ENCODE data around the gene SEC22B.
"Not testable (repeated sequence)": the region's sequence is repeated elsewhere in the genome, so short reads cannot be mapped to it uniquely, and the experiment has no call there.

SEC22B gene

GRCh38 chr1:120145806-120146205 is 30.5 kb downstream of the SEC22B start:
- not testable (repeated sequence) for DNase-seq (ENCODE audit: low read depth in 2 of 2, low spot score in 1 of 2)

DNA sequence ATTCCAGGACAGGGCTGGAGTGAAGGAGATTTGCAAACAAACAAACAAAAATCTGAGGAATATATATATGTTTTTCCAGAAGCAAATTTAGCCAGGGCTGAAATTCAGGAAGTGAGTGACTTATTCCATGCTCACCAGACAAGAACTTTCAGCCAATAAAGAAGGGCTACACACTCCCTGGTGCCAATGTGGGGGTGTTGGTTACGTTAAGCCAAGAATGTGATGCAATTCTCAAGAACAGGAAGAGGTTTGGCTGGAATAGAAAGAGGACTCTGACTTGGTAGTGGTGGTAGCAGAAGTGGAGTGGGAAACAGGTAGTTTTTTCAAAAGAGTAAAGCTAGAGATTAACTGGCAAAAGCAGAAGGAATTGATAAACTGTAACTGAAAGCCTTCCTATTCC is 31.7 kb downstream of the SEC22B start:
- not testable (repeated sequence) for DNase-seq (ENCODE audit: low read depth in 2 of 2, low spot score in 1 of 2)

DNA sequence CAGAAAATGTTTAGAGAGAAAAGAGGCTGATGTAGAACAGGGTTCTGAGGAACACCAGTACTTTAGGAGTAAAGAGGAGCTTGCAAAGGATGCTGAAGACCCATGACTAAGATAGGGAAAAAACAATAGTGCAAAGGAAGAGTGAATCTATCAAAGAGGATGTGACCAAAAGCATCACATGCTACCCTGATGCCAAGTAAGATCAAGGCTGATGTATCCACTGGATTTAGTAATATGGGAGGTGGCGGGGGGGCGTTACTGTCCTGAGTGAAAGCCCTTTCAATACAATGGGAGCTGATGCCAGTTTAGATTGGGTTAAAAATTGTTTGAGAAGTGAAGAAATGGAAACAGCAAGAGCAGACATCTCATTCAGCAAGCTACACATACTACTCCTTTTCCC is 32.2 kb downstream of the SEC22B start:
- DNase-seq (ENCODE audit: low read depth in 2 of 2, low spot score in 1 of 2) = not testable (repeated sequence)

DNA sequence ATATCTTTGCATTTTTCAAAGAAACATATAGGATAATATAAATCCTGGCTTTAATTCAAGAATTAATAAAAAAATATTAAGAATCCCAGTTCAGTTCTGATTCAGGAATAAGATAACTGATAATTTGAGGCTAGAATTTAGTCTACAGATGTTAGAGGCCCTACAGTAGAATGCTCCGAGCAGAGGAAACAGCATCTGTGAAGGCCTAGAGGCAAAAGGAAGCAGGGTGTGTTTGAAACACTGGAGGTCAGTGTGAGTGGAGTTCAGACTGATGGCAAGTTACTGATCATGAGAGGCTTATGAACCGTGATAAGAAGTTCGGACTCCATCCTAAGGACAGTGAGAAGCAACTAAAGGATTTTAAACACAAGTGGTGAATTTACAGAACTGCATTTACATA is 33.0 kb downstream of the SEC22B start:
- not testable (repeated sequence) for DNase-seq (ENCODE audit: low read depth in 2 of 2, low spot score in 1 of 2)

DNA sequence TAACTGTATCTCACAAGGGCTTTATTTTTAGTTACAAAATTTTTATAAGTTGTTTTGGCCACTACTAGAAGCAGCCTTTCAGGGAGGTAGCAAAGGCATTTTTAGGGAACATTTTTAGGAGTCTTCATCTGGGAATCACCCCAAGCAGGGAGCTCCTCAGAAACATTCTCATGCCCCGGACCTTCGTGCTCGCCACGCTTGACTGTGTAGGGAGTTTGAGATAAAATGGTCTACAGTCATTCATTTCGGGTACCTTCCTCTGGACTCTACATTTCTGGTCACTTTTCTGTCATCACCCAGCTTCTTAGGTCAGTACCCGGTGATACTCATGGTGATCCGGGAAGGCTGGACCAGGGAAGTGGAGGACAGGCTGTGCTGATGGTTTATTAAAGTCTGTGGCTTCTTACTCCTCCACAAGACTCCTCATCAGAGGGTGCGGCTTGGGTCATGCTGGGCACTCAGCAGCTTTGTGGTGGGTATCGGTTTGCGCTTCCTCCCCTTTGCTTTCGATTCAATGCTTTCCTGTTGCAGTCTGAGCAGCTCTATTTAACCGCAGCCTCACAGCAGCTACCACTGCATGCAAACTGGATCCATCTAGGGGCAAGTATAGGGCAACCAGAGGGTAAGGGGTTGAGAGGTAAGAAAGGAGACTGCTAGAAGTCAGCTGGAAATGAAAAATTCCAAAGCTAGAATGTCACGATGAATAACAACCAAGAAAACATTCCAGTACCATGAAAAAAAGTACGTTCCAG is 33.6 kb downstream of the SEC22B start:
- peak; percentile 17 to 47 for DNase-seq (ENCODE audit: low read depth in 2 of 2, low spot score in 1 of 2)

DNA sequence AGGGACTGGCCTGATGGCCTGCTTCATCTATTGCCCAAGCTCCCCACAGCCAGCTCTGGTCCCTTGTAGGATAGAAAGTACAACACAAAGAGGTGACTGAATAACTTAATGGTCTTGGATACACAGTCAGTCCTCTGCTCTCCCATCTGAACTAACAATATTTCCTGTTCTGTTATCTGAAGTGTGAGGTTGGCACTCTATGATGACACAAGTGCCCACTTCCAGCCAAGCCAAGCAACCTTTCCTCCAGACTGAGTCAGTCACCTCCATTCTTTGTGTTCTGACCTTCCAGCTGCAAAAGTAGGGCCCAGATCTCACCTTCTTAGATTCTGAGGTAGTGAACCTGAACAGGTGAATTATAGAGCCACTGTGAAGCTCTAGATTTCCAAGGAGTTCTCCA is 34.5 kb downstream of the SEC22B start:
- not testable (repeated sequence) for DNase-seq (ENCODE audit: low read depth in 2 of 2, low spot score in 1 of 2)

DNA sequence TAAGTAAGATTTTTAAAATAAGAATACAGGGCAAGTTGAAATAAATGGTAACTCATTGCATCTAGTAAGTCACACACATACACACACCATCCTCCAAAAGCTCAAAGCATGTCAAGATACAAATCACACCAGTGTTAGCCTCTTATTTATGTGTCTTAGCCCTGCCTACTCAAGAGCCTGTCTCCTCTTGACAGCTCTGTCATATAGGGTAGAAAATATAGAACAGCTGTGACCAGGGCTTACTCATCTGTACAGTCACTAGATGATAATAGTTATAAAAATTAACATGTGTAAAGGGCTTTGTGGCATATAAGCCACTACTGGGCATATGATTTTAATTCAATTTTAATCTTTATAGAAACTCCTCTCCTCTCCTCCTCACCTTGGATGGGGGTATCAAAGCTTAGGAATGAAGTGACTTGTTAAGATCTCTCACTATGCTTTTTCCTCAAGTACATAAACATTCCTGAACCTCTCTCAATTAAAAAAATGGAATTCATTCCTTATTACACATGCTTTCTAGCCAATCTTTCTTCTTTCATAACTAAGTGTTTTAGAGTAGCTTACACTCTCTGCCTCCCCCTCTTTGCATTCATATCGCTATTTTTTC is 35.6 kb downstream of the SEC22B start:
- not testable (repeated sequence) for DNase-seq (ENCODE audit: low read depth in 2 of 2, low spot score in 1 of 2)

DNA sequence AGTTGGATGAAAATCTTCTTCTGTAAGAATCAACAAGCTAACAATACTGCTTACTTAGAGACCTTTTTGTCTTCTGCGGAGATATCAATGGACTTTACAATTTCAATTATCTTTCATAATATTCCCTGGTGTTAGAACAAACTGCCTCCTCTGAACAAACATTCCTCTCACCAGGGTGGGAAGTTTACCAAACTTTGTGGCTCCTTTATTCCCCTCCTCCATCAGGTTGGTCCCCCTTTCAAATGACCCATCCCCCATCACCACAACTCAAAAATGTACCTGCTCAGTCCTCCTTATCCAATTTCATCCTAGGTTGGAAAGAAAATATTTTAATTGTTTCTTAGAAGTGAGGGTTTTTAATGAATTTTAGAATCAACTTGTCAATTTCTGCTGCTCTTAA is 40.2 kb downstream of the SEC22B start:
- not testable (repeated sequence) for DNase-seq (ENCODE audit: low read depth in 2 of 2, low spot score in 1 of 2)

DNA sequence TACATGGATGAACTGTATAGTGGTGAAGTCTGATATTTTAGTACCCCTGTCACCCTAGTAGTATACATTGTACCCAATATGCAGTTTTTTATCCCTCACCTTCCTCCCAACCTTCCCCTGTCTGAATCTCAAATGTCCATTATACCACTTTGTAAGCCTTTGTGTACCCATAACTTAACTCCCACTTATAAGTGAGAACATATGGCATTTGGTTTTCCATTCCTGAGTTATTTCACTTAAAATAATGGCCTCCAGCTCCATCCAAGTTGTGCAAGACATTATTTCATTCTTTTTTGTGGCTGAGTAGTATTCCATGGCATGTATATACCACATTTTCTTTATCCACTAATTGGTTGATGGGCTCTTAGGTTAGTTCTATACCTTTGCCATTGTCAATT is 42.4 kb downstream of the SEC22B start:
- not testable (repeated sequence) for DNase-seq (ENCODE audit: low read depth in 2 of 2, low spot score in 1 of 2)

DNA sequence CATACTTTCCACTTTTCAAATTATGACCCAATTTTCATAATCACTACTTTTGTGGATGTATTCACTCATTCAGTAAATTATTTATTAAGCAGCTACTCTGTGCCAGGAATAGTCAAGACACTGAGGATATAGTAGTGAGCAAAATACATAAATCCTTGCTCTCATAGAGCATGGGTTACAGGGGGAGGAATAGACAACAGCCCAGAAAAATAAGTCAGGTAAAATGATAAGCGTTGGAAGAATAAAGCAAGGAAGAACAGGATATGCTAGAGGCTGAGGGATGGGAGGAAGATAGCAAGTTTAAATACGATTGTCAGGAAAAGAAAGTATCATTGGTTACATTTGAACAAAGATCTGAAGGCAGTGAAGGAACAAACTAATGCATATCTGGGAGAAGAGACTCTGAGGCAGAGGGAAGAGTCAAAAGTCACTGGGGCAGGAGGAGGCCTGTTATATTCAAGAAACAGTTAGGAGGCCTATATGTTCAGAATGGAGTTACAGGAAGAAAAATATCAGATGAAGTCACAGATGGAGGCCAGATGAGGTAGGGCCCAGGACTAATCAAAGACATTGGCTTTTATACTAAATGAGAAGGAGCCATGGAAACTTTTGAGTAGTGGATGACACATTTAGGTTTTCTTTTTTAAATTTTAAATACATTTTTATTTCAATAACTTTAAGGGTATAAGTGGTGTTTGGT is 42.9 kb downstream of the SEC22B start:
- no peak for DNase-seq (ENCODE audit: low read depth in 2 of 2, low spot score in 1 of 2)

- not testable (repeated sequence) for DNase-seq (ENCODE audit: low read depth in 2 of 2, low spot score in 1 of 2)
Measured at GRCh38 chr1:120132406-120132763, 43.9 kb downstream of the SEC22B start.

GRCh38 chr1:120131611-120132405 is 44.5 kb downstream of the SEC22B start:
- not testable (repeated sequence) for DNase-seq (ENCODE audit: low read depth in 2 of 2, low spot score in 1 of 2)

GRCh38 chr1:120127921-120128320 is 48.4 kb downstream of the SEC22B start:
- DNase-seq (ENCODE audit: low read depth in 2 of 2, low spot score in 1 of 2) = not testable (repeated sequence)

DNA sequence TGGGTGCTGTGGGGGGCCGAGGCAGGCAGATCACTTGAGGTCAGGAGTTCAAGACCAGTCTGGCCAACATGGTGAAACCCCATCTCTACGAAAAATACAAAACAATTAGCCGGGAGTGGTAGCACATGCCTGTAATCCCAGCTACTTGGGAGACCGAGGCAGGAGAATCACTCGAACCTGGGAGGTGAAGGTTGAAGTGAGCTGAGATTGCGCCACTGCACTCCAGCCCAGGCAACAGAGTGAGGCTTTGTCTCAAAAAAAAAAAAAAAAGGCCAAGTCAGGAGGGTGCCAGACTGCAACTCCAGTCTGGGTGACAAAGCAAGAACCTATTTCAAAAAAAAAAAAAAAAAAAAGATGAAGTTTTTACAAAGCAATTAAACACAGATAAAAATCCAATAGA is 50.1 kb downstream of the SEC22B start:
- not testable (repeated sequence) for DNase-seq (ENCODE audit: low read depth in 2 of 2, low spot score in 1 of 2)

GRCh38 chr1:120124628-120125027 is 51.7 kb downstream of the SEC22B start:
- not testable (repeated sequence) for DNase-seq (ENCODE audit: low read depth in 2 of 2, low spot score in 1 of 2)

GRCh38 chr1:120123813-120124510 is 52.4 kb downstream of the SEC22B start:
- not testable (repeated sequence) for DNase-seq (ENCODE audit: low read depth in 2 of 2, low spot score in 1 of 2)

GRCh38 chr1:120122262-120122893 is 53.9 kb downstream of the SEC22B start:
- not testable (repeated sequence) for DNase-seq (ENCODE audit: low read depth in 2 of 2, low spot score in 1 of 2)

- not testable (repeated sequence) for DNase-seq (ENCODE audit: low read depth in 2 of 2, low spot score in 1 of 2)
Measured at GRCh38 chr1:120121830-120122229, 54.5 kb downstream of the SEC22B start.

DNA sequence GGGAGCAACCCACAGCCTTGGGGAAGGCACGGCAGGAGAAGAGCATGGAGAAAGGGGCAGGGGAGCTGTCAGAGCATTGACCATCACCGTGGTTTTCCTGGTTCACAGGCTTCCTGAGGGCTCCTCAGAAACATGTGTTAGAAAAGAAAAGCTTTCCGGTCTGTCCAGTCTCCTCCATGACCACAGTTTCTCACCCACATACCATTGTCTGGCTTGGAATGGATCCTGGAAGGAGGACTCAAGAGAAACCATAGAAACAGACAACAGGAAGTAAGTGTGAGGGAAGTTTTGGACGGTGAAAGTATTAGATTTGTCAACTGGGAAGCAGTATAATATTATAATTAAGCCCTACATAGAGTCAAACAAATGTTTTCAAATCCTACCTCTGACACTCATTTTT is 55.8 kb downstream of the SEC22B start:
- DNase-seq (ENCODE audit: low read depth in 2 of 2, low spot score in 1 of 2) = not testable (repeated sequence)
